RCC 7860 (cell line): ENCODE results near the gene CCDC57.
A peak's percentile ranks its signal among the peaks of the same experiment; 100 is the strongest.
"Not testable (repeated sequence)": the region's sequence is repeated elsewhere in the genome, so short reads cannot be mapped to it uniquely, and the experiment has no call there.

Experiments
- DNase-seq: peaks from one replicate; pipeline ENCODE4 v3.0.0-alpha.2; 2015; ENCODE audit warnings: low spot score
- FAIRE-seq: peaks from 2 replicates; lab custom pipeline; 2012; peaks lifted over from hg19 to GRCh38; lab: Jason Lieb, UNC

Gene CCDC57

DNA sequence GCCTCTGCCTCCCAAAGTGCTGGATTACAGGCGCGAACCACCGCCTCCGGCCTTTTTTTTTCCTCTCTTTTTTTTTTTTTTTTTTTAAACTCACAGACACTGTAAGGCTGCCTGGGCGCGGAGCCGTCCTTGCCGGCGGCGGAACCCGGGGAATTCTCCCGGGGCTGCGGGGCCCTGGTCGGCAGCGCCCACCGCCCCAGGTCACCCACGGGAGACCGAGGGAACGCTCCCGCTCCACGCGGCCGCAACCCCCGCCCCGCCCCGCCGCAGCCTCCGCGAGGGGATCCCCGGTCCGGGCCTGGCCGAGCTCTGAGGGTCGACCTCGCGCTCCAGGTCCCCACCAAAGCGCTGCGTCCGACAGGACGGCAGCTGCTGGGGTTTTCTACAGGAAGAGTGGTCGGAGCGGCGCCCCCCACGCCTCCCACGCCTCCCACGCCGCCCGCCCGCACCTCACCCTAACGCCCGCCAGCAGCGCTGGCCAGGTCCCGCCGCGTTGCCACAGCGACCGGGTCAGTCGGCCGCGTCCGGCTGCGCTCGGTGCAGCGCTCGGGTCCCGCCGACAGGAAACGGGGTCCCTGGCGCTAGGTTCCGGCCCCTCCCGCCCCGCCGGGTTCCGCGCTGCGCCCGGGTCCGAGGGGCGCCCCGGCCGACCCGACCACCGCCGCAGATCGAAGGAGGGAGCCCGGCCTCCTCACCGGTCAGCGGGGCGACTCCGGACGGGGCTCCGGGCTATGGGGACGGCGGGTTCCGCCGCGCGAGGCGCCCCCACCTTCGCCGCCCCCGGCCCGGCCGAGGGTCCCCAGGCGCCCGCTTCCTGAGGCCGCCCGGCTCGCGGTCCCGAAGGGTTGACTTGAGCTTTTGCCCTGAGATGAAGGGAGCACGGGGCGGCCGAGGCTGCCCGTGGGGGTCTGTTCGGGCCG lies at the start of gene CCDC57:
Gene CCDC57, minus strand, starts transcription at position 512 of the 920 bp plus-strand sequence. CDS start 10,898 bp downstream, outside the sequence.
- peak; percentile 61 for DNase-seq

DNA sequence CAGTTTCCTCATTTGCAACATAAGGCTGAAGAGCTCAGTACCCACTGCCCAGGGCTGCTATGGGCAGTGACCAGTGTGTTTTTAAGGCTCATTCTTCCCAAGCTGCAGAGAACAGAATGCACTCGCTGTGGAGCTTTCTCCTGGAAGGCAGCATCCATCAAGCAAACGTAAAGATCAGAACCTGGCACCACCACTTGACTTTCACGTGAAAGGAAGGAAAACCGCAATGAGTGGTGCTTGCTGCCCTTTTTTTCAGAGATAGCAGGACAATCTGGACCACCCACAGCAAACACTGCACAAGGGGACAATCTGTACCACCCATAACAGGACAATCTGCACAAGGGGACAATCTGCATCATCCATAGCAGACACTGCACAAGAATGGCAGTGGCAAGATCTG lies 49.7 kb upstream of the CCDC57 start:
- FAIRE-seq, result no peak
- DNase-seq, result no peak

More for the DNA sequence above, at the start of gene CCDC57:
- no peak for FAIRE-seq

DNA sequence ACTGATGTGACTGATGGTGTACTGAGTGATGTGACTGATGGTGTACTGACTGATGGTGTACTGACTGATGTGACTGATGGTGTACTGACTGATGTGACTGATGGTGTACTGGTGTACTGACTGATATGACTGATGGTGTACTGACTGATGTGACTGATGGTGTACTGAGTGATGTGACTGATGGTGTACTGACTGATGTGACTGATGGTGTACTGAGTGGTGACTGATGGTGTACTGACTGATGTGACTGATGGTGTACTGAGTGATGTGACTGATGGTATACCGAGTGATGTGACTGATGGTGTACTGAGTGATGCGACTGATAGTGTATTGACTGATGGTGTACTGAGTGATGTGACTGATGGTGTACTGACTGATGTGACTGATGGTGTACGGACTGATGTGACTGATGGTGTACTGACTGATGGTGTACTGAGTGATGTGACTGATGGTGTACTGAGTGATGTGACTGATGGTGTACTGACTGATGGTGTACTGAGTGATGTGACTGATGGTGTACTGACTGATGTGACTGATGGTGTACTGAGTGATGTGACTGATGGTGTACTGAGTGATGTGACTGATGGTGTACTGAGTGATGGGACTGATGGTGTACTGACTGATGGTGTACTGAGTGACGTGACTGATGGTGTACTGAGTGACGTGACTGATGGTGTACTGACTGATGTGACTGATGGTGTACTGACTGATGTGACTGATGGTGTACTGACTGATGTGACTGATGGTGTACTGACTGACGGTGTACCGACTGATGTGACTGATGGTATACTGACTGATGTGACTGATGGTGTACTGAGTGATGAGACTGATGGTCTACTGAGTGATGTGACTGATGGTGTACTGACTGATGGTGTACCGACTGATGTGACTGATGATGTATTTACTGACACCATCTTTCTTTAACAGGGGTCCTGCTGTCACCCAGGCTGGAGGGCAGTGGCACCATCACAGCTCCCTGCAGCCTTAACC lies 47.6 kb upstream of the CCDC57 start:
- not testable (repeated sequence) for FAIRE-seq, DNase-seq

DNA sequence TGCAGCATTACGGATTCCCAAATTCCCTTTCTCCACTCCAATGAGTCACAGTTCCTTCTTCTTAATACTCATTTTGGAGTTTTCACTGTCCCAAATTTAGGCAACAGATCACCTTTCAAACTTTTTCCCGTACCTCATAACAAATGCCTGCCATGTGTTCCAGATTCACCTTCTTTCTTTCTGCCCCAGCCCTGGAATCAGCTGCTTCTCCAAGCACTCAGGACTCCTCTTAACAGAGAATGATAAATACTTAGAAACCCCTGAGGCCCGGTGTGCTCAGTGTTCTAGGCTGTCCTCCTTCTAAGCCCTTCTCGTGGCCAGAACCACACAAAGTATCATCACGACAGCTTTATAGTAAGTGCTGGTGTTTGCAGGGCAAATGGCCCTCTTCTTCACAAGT lies 45.9 kb upstream of the CCDC57 start:
- FAIRE-seq (no peak), DNase-seq (no peak)

- DNase-seq (no peak), FAIRE-seq (no peak)
Measured at GRCh38 chr17:82257473-82257872, 44.8 kb upstream of the CCDC57 start.

GRCh38 chr17:82256242-82256885 lies 43.7 kb upstream of the CCDC57 start:
- FAIRE-seq, result no peak

GRCh38 chr17:82255402-82255972 lies 42.8 kb upstream of the CCDC57 start:
- DNase-seq, result no peak

More at GRCh38 chr17:82256242-82256885, 43.7 kb upstream of the CCDC57 start:
- no peak for DNase-seq

DNA sequence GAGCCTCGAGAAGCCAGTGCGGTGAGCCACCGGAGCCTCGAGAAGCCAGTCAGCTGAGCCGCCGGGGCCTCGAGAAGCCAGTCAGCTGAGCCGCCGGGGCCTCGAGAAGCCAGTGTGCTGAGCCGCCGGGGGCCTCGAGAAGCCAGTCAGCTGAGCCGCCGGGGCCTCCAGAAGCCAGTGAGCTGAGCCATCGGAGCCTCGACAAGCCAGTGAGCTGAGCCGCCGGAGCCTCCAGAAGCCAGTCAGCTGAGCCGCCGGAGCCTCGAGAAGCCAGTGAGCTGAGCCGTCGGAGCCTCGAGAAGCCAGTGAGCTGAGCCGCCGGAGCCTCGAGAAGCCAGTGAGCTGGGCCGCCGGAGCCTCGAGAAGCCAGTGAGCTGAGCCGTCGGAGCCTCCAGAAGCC lies 42.1 kb upstream of the CCDC57 start:
- FAIRE-seq, DNase-seq: not testable (repeated sequence)

More at GRCh38 chr17:82255402-82255972, 42.8 kb upstream of the CCDC57 start:
- FAIRE-seq, result no peak

GRCh38 chr17:82254096-82254495 lies 41.5 kb upstream of the CCDC57 start:
- not testable (repeated sequence) for DNase-seq, FAIRE-seq

GRCh38 chr17:82253179-82253544 lies 40.5 kb upstream of the CCDC57 start:
- no peak for DNase-seq
- FAIRE-seq, result no peak

DNA sequence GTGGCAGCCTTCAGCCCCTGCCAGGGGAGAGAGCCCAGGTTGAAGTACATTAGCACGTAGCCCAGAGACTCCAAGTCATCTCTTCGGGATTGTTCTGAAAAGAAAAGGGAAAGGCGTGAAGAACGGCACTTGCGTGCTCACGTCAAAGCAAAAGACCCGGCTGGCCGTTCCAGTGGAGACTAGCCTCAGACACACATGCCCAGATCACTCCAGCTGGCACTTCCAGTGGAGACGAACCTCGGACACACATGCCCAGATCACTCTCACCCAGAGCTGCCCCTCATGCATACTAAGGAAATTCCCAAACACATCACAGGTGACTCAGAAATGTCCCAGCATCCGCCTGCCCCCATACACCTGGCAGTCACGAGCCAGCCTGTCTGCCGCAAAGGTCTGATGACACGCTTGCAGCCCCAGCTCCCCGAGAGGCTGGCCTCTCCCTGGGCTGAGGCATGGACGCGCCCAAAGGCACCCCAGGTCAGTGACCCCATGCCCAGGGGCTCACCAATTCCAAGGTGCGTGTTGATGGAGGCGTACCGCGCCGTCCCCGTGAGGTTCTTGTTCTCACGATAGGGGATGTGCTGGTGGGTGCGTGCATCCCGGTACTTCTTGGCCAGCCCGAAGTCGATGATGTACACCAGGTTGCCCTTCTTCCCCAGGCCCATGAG lies 40.0 kb upstream of the CCDC57 start:
- DNase-seq, result no peak
- FAIRE-seq, result no peak

DNA sequence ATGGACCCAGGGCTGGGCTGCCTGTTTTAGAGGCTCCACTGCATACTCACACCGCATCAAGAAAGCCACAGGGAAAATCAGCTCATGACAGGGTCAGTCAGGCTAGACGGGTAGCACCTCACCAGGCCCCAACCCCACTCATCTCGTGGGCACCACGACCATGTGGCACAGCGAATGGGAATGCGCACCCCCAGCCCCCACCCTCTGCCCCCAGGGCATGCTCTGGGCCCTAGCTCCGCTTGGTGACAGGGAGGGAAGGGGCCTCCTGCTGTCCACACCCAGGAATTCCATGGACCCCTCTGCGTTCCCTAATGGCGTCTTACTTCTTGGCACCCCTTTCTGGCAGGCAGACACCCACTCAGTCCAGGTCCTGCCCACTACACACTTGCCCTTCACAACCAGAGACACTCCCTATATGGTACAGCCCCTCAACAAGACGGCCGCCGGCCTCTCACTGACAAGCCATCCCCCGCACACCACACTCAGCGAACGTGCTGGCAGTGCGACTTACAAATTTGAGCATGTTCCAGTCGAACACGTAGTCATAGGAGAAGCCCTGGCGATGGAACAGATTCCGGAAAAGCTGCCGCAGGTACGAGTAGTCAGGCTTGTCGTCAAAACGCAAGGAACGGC lies 38.3 kb upstream of the CCDC57 start:
- DNase-seq (no peak), FAIRE-seq (no peak)

DNA sequence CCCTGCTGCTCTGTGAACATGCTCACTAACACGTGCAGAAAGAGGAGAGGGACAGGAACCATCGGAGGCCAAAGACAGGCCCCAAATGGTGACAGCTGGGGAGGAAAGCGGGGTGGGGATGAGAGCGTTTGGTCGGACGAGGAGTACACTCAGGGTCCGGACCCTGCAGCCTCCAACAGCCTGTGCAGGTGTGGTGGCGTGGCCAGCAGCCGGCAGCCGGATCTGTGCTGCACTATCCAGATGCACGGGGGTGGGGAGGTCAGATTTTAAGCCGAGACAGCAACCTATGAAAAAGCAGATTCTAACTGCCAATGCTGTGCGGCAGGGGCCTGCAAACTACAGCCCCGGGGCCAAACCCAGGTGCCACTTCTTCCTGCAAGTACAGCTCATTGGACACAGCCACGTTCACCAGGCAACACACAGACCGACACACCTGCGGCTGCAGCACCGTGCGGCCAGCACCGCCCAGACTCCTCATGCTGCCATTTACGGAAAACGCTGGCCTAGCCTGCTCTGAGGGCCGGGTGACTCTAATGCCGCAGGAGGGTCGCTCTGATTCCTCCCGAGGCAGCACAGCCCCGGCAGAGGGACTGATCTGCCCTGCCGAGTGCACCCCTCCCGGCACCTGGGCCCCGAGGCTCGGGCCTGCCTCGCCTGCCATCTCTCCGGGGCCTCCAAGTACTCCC lies 37.4 kb upstream of the CCDC57 start:
- FAIRE-seq, result no peak
- DNase-seq, result no peak

DNA sequence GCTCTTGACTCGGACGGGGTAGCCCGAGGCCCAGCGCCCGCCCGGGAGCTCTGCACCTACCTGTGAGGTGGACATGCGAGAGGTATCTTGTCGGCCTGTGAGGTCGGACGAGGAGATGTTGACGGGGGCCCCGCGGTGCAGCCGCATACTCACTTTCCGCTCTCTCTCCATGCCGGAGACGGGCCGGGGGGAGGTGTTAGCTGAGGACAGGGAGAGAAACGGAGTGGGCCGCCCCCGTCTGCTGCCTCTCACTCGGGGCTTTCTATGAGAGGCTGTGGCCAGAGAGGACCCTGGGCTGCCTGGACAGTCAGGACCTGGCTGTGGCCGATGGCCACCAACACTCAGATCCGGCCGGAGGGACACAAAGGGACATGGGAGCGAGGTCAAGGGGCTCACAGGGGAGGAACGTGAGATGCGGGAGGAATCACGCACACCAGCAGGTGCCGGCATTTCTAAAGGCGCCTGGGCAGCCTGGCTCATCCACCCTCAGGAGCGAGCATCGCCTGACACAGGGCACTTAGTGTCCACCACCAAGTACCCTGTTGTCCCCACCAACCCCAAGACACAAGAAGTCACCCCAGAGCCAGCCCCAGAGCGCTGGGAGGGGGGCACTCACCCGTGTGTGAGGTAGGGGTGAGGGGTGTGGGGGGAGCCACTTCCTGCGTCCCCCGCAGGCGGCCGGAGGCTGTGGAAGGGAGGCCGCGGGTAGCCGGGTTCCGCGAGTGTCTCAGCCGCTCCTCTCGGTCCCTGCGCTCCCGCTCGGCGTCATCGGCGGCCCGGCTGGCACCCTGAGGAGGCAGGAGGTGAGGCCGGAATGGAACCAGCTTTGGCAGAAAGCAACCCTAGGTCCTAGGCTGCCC lies 36.4 kb upstream of the CCDC57 start:
- no peak for DNase-seq
- FAIRE-seq, result no peak

DNA sequence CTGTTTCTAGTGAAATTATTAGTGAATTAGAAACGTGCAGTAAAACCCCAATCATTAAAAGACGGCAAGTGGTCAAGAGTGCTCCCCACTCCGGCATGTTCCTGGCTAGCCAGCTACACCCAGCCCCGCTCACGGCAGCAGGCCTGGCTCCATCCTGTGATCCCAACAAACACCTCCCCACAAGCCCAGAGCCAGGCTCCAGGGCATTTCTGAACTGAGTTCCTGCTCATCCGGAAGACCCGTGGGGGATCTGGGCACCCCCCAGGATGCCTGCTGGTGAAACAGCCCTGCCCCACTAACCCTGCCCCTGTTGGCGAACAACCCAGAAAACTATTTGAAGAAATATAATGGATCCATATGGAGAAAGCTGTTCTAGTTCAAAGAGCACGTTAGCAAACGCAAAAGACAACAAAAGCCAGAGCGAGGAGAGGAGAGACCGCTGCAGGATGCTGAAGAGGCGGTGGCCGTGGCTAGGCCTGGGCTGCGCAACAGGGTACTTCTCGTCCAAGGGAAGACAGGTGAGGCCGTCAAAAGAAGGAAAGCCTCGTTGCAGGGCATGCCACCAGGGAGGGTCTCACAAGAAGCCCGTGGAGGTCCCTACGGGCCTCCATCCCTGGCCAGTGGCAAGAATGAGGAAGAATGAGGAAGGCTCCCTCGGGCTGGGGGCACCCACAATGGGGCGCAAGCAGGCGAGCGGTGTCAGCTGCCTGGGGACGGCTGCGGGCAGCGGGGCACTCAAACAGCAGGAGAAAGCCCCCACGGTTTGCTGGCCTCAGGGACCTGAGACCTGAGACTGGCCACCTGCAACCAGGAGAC lies 35.4 kb upstream of the CCDC57 start:
- FAIRE-seq (no peak), DNase-seq (no peak)

GRCh38 chr17:82247182-82247823 lies 34.7 kb upstream of the CCDC57 start:
- FAIRE-seq, result no peak
- DNase-seq, result no peak
